ENCODE results near the gene LIMCH1.

Gene LIMCH1

DNA sequence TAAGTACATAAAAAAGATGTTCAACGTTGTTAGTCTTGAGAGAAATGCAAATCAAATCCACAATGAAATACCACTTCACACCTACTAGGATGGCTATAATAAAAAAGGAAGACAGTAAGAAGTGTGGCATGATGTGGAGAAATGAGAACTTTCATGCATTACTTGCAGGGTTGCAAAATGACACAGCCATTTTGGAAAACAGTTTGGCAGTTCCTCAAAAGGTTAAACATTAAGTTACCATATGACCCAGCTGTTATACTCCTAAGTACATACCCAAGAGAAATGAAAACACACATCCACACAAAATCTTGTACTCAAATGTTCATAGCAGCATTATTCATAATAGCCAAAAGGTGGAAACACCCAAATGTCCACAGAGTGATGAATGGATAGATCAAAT, 25.8 kb upstream of the LIMCH1 start:
- Histone ChIP-seq H3K36me3 (ENCODE audit: insufficient read depth, low read length) (no peaks in the 10 kb centered on the region), H3K27ac (ENCODE audit: low read depth, low read length) (no peak overlapping the region)

DNA sequence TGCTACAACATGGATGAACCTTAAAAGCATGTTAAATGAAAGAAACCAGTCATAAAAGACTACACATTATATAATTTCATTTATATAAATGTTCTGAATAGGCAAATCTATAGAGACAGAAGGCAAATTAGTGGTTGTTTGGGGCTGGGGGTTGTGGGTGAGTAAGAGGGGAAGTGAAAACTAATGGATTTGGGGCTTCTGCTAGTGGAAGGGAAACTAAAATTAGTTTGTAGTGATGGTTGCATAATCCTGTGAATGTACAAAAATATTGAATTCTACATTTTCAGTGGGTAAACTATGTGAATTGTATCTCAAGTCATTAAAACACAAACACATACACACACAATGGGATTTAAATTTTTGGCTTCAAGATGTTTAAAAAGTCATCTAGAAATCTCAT, 25.4 kb upstream of the LIMCH1 start:
- Histone ChIP-seq H3K4me1 (ENCODE audit: insufficient read depth, low read length) (peaks cover 9% of the 10 kb centered on the region), H3K27me3 (ENCODE audit: control insufficient read depth in 1 of 2, insufficient read depth in 2 of 2, low read length in 2 of 2) (no peaks in the 10 kb centered on the region), H3K36me3 (ENCODE audit: insufficient read depth, low read length) (no peaks in the 10 kb centered on the region), H3K4me3 (ENCODE audit: low read depth in 1 of 2, low read length in 2 of 2) (no peak overlapping the region), H3K9me3 (ENCODE audit: low read length) (no peaks in the 10 kb centered on the region), H3K27ac (ENCODE audit: low read depth, low read length) (no peak overlapping the region), H3K9ac (ENCODE audit: low read length) (no peak overlapping the region)

More for the DNA sequence above, 25.8 kb upstream of the LIMCH1 start:
- Histone ChIP-seq H3K4me3 (ENCODE audit: low read depth in 1 of 2, low read length in 2 of 2) (no peak overlapping the region), H3K4me1 (ENCODE audit: insufficient read depth, low read length) (peaks cover 9% of the 10 kb centered on the region), H3K27me3 (ENCODE audit: control insufficient read depth in 1 of 2, insufficient read depth in 2 of 2, low read length in 2 of 2) (no peaks in the 10 kb centered on the region), H3K9me3 (ENCODE audit: low read length) (no peaks in the 10 kb centered on the region), H3K9ac (ENCODE audit: low read length) (no peak overlapping the region)

DNA sequence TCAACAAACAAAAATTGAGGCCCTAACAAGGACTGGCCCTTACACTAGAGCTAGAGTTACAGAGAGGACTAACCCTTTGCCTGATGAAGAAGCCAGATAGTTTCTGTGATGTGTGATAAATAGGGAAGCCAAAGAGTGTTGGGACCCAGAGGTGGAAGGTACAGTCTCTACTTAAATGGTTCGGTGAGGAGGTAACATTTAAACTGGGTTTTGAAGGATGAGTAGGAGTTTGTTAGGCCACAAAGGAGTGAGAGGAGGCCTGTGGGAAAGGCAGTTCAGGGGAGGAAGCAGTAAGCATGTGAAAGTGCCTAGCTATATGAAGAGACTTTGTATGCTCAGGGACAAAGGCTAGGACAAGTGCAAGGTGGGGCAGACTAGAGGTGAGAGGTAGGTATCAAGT, 23.8 kb upstream of the LIMCH1 start:
- Histone ChIP-seq H3K27ac (ENCODE audit: low read depth, low read length) (no peak overlapping the region), H3K27me3 (ENCODE audit: control insufficient read depth in 1 of 2, insufficient read depth in 2 of 2, low read length in 2 of 2) (no peaks in the 10 kb centered on the region), H3K4me3 (ENCODE audit: low read depth in 1 of 2, low read length in 2 of 2) (no peak overlapping the region), H3K4me1 (ENCODE audit: insufficient read depth, low read length) (peaks cover 6% of the 10 kb centered on the region), H3K9me3 (ENCODE audit: low read length) (no peaks in the 10 kb centered on the region), H3K36me3 (ENCODE audit: insufficient read depth, low read length) (no peaks in the 10 kb centered on the region), H3K9ac (ENCODE audit: low read length) (no peak overlapping the region)

DNA sequence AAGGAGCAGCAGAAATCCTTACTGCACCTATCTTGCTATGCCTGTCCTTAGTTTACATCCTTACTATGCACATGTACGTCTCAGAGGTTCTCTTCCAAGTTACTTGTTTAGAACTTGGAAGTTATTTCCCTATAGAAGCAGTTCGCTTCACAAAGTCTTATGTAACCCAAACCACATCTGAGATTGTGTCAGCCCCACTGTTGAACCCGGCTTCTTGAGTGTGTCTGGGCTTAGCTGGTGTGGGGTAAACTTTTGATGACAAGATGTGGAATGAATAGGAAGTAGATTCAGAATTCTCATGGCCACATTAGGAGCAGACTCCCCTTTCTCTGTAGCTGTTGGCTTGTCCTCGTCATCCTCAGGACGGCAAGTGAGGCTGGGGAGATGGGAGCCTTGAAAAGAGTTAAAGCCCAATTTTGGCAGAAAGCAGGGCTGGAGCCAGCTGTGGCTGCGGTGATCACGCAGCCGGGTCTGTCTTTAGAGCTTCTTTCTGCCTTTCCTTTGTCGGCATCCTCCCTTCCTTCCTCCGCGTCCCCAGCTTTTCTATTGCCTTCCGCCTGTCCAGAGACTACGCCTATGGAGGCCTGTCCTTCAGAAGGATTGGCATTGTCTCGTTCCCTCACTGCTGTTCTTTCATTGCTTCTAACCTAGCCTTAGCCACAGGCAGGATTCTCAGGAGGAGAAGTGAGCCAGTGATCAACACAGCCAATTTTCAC, 23.0 kb upstream of the LIMCH1 start:
- Histone ChIP-seq H3K4me1 (ENCODE audit: insufficient read depth, low read length) (no peaks in the 10 kb centered on the region), H3K36me3 (ENCODE audit: insufficient read depth, low read length) (no peaks in the 10 kb centered on the region), H3K27ac (ENCODE audit: low read depth, low read length) (no peak overlapping the region)

DNA sequence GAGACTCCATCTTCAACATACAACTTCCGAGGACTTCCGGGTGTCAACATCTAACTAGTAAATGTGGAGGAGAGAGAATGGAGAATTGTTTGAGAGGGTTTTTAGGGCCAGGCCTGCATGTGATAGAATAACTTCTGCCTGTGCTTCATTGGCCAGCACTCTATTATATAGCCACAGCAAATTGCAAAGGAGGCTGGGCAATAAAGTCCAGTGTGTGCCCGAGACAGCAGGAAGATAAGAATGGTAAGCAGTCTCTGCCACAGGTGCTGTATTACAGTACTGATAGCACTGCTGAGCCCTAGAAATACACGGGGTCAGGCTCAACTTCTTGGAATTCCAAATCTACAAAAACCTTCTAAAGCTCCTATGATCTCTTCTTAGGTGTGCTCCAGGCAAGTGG, 20.8 kb upstream of the LIMCH1 start:
- Histone ChIP-seq H3K9ac (ENCODE audit: low read length) (no peak overlapping the region), H3K27ac (ENCODE audit: low read depth, low read length) (no peak overlapping the region), H3K27me3 (ENCODE audit: control insufficient read depth in 1 of 2, insufficient read depth in 2 of 2, low read length in 2 of 2) (no peaks in the 10 kb centered on the region), H3K4me3 (ENCODE audit: low read depth in 1 of 2, low read length in 2 of 2) (no peak overlapping the region), H3K4me1 (ENCODE audit: insufficient read depth, low read length) (no peaks in the 10 kb centered on the region), H3K36me3 (ENCODE audit: insufficient read depth, low read length) (no peaks in the 10 kb centered on the region), H3K9me3 (ENCODE audit: low read length) (no peaks in the 10 kb centered on the region)

More for the DNA sequence above, 23.0 kb upstream of the LIMCH1 start:
- no peaks in the 10 kb centered on the region for H3K27me3 ChIP-seq (ENCODE audit: control insufficient read depth in 1 of 2, insufficient read depth in 2 of 2, low read length in 2 of 2)
- H3K4me3 ChIP-seq (ENCODE audit: low read depth in 1 of 2, low read length in 2 of 2) = no peak overlapping the region
- no peaks in the 10 kb centered on the region for H3K9me3 ChIP-seq (ENCODE audit: low read length)
- H3K9ac ChIP-seq (ENCODE audit: low read length) = no peak overlapping the region

DNA sequence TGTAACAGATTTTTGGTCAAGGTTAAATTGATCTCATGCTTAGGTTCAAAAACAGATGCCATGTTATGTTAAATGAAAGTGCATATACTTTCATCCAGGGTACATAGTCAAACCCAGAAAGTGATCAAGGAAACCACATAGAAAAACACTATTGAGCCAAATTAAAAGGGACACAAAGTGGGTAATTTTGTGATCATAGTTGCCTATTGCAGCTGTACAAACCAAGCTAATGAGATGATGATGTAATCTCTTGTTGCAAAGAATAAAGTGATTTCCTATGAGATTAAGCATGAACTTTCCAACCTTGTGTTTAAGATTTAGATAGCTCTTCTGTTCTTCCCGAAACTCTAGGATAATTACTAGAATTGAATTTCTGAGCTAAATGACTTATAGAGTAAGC, 20.2 kb upstream of the LIMCH1 start:
- Histone ChIP-seq H3K4me3 (ENCODE audit: low read depth in 1 of 2, low read length in 2 of 2) (no peak overlapping the region), H3K27me3 (ENCODE audit: control insufficient read depth in 1 of 2, insufficient read depth in 2 of 2, low read length in 2 of 2) (no peaks in the 10 kb centered on the region), H3K9me3 (ENCODE audit: low read length) (no peaks in the 10 kb centered on the region), H3K9ac (ENCODE audit: low read length) (no peak overlapping the region), H3K4me1 (ENCODE audit: insufficient read depth, low read length) (no peaks in the 10 kb centered on the region), H3K27ac (ENCODE audit: low read depth, low read length) (no peak overlapping the region), H3K36me3 (ENCODE audit: insufficient read depth, low read length) (no peaks in the 10 kb centered on the region)

DNA sequence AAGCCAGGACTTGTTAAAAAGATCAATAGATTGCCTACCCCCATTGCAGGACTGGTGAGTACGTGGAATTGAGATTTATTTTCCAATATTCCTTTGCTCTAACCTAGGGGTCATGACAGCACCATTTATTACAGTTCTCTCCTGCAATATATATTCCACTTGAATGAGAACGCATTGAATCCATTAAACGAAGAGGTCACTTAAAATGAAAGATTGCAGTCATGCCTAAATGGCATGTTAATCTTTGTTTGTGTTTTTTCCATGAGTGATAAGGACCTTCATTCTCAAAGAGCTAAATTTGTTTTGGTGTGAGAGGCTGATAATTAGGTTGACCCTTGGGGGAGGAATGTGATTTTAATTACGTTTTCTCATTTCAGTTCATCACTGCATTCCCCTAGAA, 13.5 kb upstream of the LIMCH1 start:
- no peaks in the 10 kb centered on the region for H3K36me3 ChIP-seq (ENCODE audit: insufficient read depth, low read length)
- H3K27me3 ChIP-seq (ENCODE audit: control insufficient read depth in 1 of 2, insufficient read depth in 2 of 2, low read length in 2 of 2) = no peaks in the 10 kb centered on the region

DNA sequence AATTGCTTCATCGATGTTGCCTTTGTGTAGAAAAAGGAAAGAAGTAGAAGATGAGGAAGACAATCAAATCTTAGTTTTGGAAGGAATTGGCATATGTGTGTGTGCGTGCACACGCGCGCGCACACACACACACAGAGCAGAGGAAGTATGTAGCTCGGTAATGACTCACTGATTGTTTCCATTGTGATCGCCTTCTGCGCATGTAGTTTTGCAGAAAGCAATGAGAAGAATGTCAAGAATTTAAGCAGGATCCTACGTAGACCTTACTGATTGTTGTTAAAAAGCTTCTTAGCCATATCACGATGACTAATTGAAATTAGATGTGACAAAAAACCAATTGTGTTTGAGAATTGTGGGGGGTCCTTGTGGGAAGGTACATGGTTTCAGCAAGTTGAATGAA, 12.8 kb upstream of the LIMCH1 start:
- Histone ChIP-seq H3K9me3 (ENCODE audit: low read length) (no peaks in the 10 kb centered on the region), H3K36me3 (ENCODE audit: insufficient read depth, low read length) (no peaks in the 10 kb centered on the region), H3K27ac (ENCODE audit: low read depth, low read length) (no peak overlapping the region), H3K4me3 (ENCODE audit: low read depth in 1 of 2, low read length in 2 of 2) (no peak overlapping the region), H3K9ac (ENCODE audit: low read length) (no peak overlapping the region), H3K4me1 (ENCODE audit: insufficient read depth, low read length) (no peaks in the 10 kb centered on the region), H3K27me3 (ENCODE audit: control insufficient read depth in 1 of 2, insufficient read depth in 2 of 2, low read length in 2 of 2) (no peaks in the 10 kb centered on the region)

More for the DNA sequence above, 13.5 kb upstream of the LIMCH1 start:
- Histone ChIP-seq H3K27ac (ENCODE audit: low read depth, low read length) (no peak overlapping the region), H3K9ac (ENCODE audit: low read length) (no peak overlapping the region), H3K4me1 (ENCODE audit: insufficient read depth, low read length) (no peaks in the 10 kb centered on the region), H3K4me3 (ENCODE audit: low read depth in 1 of 2, low read length in 2 of 2) (no peak overlapping the region), H3K9me3 (ENCODE audit: low read length) (no peaks in the 10 kb centered on the region)

DNA sequence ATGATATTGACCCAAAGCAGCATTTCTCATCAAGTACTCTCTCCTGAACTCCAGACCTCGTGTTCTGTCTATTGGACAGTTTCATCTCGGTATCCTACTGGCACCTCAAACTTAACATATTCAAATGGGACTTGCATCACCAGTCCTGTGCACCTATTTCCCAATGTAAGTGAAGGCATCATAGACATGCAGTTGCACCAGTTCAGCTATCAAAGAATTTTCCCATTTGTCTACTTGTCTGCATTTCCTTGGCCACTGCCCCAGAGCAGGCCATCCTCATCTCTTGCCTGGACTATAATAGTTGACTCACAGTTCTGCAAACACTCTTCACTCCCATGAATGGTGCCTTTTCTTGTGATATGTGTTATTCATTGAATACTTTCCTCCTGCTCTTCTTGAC, 11.3 kb upstream of the LIMCH1 start:
- no peak overlapping the region for H3K27ac ChIP-seq (ENCODE audit: low read depth, low read length)
- no peak overlapping the region for H3K9ac ChIP-seq (ENCODE audit: low read length)
- H3K9me3 ChIP-seq (ENCODE audit: low read length) = no peaks in the 10 kb centered on the region

DNA sequence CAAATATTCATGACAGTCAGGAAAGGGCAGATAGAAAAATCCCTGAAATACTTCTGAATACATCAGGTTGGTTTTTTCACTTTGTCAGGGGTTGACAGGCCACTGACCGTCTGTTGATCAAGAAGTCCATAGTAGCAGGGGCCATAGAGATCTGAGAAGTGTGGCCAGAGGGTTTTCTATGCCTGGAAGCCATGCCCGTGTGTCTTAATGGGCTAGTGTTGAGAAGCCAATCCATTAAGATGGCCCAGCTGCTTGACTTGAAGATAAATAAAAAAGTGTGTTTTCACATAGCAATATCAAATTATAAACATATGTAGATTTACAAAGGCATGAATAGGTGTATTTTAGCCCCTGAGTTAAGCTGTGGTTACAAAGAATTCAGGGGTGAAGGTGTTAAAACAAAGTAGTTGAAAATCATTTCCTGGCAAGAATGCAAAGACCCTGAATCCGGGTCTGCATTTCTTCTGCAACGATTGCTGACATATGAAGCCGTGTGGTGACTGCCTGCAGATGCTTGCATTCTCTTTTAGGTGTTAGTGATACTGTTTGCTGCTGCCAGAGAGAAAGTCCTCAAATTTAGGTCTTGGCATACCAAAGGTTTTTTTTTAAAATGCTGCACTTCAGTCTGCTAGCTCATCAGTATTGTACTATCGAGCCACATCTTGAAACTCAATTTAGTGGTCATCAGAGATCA, 9.3 kb upstream of the LIMCH1 start:
- Histone ChIP-seq H3K27me3 (ENCODE audit: control insufficient read depth in 1 of 2, insufficient read depth in 2 of 2, low read length in 2 of 2) (no peaks in the 10 kb centered on the region), H3K36me3 (ENCODE audit: insufficient read depth, low read length) (no peaks in the 10 kb centered on the region), H3K9me3 (ENCODE audit: low read length) (no peaks in the 10 kb centered on the region), H3K4me1 (ENCODE audit: insufficient read depth, low read length) (no peaks in the 10 kb centered on the region), H3K4me3 (ENCODE audit: low read depth in 1 of 2, low read length in 2 of 2) (no peak overlapping the region), H3K9ac (ENCODE audit: low read length) (no peak overlapping the region), H3K27ac (ENCODE audit: low read depth, low read length) (no peak overlapping the region)

More for the DNA sequence above, 11.3 kb upstream of the LIMCH1 start:
- no peaks in the 10 kb centered on the region for H3K4me1 ChIP-seq (ENCODE audit: insufficient read depth, low read length)
- no peak overlapping the region for H3K4me3 ChIP-seq (ENCODE audit: low read depth in 1 of 2, low read length in 2 of 2)
- no peaks in the 10 kb centered on the region for H3K36me3 ChIP-seq (ENCODE audit: insufficient read depth, low read length)
- H3K27me3 ChIP-seq (ENCODE audit: control insufficient read depth in 1 of 2, insufficient read depth in 2 of 2, low read length in 2 of 2) = no peaks in the 10 kb centered on the region

DNA sequence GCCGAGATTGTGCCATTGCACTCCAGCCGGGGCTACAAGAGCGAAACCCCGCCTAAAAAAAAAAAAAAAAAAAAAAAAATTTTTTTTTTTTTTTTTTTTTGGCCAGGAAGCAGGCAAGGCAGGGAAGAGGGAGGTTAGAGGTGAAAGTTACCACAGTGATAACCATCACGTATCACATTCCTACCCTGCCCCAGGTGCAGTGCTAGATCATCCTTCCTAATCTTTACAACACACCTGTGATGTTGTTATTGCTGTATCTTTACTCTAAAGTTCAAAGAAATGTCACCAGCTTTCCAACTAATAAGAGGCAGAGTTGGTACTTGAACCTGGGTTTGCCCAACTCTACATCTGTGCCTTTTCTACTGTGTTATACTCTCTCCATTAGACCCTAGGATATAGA, 7.2 kb upstream of the LIMCH1 start:
- no peaks in the 10 kb centered on the region for H3K36me3 ChIP-seq (ENCODE audit: insufficient read depth, low read length)
- H3K4me3 ChIP-seq (ENCODE audit: low read depth in 1 of 2, low read length in 2 of 2) = no peak overlapping the region
- no peaks in the 10 kb centered on the region for H3K9me3 ChIP-seq (ENCODE audit: low read length)
- H3K9ac ChIP-seq (ENCODE audit: low read length) = no peak overlapping the region
- no peak overlapping the region for H3K27ac ChIP-seq (ENCODE audit: low read depth, low read length)
- H3K4me1 ChIP-seq (ENCODE audit: insufficient read depth, low read length) = no peaks in the 10 kb centered on the region
- H3K27me3 ChIP-seq (ENCODE audit: control insufficient read depth in 1 of 2, insufficient read depth in 2 of 2, low read length in 2 of 2) = no peaks in the 10 kb centered on the region

DNA sequence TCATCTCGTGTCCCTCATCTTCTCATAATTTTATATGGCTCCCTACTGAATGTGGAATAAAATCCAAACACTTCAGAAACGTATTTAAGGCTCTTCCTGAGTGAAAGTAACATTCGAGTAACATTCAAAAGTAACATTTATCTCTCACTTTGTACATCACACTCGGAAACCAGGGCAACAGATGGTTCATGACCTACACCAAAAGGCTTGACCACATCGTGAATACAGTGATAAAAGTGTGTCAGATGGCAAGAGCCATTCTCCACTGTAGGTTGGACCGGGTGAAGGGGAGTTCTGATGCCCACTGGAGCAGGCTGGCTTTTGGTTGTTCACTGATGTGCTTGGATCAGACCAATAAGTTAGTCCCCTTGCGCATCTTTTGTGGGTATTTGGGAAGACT, 5.6 kb upstream of the LIMCH1 start:
- Histone ChIP-seq H3K9ac (ENCODE audit: low read length) (no peak overlapping the region), H3K27me3 (ENCODE audit: control insufficient read depth in 1 of 2, insufficient read depth in 2 of 2, low read length in 2 of 2) (no peaks in the 10 kb centered on the region), H3K36me3 (ENCODE audit: insufficient read depth, low read length) (no peaks in the 10 kb centered on the region), H3K4me1 (ENCODE audit: insufficient read depth, low read length) (peaks cover 3% of the 10 kb centered on the region), H3K4me3 (ENCODE audit: low read depth in 1 of 2, low read length in 2 of 2) (no peak overlapping the region), H3K9me3 (ENCODE audit: low read length) (no peaks in the 10 kb centered on the region), H3K27ac (ENCODE audit: low read depth, low read length) (no peak overlapping the region)

Data from muscle layer of colon (tissue), 2 donors.